NK-92 treated with Interleukin-12 subunit alpha and Interleukin-12 subunit beta, amount 100 ng/mL, for 24 hours (cell line): ENCODE measurements around the gene FAM114A1.

ENCODE experiments used
- DNase-seq: peaks from one replicate; lab custom pipeline; 2025; lab: John Stamatoyannopoulos, UW

FAM114A1 gene

GRCh38 chr4:38859501-38859900 is 8.1 kb upstream of the FAM114A1 start:
- no peak for DNase-seq

DNA sequence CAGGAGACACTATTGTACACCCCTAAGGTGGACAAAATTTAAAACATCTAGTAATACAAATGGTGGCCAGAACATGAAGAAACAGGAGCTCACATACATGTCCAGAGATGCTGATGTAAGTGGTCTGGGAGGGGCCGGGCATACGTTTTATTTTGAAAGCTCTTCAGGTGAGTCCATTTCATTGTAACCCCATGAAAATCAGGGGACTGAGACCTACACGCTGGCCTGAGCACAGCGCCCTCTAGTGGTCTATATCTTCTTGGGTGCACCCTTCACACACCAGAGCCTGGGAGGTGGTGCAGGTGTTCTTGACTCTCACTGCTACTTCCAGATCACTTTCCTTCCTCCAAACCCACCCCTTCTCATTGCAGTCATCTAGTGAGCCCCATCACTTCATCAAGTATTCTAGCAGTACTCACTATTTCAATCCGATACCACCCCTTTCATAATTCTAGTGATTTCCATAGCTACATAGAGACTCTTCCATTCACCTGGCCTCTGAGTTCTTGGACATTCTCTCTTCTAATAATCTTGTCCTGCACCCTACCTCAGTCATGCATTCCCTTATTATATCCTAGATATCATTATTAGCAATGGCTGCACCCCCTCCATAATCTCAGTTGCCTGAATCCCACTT is 6.7 kb upstream of the FAM114A1 start:
- DNase-seq, result peak; percentile 32

- no peak for DNase-seq
These were observed 5.8 kb upstream of the FAM114A1 start for GRCh38 chr4:38861791-38862190.

DNA sequence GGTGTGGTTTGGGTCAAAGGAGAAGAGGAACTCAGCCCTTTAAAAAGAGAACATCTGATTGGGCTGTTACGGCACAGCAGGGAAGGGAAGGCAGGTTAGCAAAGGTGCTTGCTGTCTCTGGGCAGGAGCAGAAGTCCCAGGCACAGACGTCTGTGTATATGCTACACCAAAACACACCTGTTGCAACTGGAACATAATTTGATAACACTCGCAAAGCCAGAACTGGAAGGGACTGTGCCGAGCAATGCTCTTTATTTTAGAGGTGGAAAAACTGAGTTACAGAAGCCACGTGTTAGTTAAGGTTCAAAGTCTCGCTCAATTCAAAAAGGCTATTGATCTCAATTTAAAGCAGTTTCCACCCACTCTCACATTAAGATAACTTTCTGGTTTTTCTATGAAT is 2.2 kb upstream of the FAM114A1 start:
- DNase-seq, result no peak

DNA sequence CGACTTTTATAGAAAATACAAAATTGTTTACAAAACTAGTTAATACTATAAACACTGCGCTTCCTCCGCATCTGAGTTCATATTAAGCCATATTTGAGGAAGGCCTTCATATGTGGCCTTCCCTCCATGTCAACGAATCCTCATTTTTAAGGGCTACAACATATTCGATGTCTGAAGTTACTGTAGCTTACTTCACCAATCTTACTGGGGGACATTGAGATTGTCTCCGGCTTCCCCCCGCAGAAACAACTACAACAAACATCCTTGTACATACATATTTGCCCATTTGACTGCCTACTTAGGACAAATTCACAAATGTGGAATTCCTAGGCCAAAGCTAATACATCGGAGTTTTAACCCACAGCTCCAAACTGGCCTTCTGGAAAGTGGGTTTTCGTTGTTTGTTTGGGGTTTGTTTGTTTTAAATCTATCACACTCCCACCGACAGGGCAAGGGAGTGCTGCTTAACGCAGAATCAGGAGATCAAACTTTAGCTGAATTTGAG is 581 bp upstream of the FAM114A1 start:
- no peak for DNase-seq

GRCh38 chr4:38868059-38868960 is 704 bp downstream of the FAM114A1 start:
- DNase-seq, result no peak

DNA sequence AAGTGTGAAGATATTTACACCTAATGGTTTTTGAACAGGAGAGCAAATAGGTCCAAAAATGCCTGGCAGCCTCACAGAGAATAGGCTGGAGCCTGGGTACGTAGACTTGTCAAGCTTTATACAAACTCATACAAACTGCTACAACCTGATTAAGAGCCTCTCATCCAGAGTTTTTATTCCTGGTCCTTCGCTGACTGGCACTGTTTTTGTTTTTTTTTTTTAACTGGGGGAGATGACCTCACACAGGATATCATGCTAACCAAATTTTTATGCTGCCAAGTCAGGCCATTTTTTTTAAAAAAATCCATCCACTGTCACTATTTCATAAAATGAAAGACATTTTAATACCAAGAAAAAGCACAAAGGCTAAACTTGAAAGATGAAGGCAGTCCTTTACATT is 1.9 kb downstream of the FAM114A1 start:
- no peak for DNase-seq

DNA sequence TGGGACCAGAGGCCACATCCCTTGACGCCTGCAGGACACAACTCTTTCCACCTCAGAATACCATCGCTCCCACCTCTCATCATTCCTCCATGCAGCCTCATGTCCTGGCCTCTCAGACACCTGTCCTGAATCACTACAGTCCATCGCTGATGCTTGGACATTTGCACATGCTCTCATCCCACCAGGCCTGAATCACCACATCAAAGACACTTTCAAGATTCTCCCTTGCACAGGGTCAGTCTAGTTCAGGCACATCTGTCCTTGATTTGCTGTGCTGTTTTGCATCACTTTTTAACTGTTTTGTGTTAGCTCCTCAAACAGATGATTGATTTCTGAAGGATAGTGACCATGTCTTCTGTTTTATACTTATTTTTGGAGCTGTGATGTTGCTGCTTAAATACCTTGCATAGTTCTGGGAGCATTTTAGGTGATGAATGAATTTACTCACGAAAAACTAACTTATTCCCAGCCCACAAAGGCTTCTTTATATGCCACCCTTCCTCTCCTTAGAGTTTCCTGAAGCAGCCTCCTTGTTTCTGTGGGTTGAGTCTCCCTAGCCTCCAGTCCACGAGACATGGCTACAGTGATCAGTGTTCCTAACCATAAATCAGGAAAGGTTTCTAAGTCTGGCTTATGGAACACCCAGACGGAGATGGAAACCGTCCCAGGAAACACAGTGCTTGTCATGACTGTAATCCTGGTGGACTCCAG is 2.6 kb downstream of the FAM114A1 start:
- no peak for DNase-seq

GRCh38 chr4:38871593-38871992 is 4.0 kb downstream of the FAM114A1 start:
- no peak for DNase-seq

DNA sequence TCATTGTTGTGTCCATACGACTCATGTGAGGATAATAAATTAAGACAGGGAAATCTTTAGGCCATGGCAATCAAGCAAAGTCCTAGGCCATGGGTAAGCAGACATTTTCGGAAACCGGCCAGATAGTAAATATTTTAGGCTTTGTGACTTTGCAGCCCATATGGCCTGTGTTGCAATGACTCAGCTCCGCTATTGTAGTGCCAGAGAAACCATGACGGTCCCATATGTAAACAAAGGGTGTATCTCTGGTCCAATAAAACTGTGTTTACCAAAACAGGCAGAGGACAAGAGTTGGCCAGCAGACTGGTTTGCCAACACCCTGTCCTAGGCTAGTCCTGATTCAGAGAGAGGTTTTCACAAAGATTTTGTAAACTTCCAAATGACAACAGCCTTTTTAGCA is 5.0 kb downstream of the FAM114A1 start:
- DNase-seq, result no peak

GRCh38 chr4:38873290-38873944 is 5.8 kb downstream of the FAM114A1 start:
- no peak for DNase-seq

GRCh38 chr4:38876636-38877035 is 9.0 kb downstream of the FAM114A1 start:
- DNase-seq, result no peak

DNA sequence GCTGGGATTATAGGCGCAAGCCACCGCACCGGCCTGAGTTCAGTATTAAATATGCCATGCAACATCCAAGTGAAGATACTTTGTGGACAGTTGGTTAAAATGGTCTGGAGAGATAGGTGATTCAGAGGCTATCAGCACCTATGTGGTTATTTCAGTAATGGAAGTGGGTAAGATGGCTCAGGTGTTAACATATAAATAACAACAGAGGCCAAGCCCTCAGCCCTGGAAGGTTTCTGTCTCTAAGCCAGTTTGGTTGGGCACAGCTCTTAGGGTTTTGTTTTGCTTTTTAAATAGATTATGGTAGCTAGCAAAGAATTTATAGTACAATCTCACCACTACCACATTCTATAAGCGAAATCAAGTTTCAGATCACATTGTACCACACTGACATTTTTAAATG is 16.6 kb downstream of the FAM114A1 start:
- DNase-seq, result no peak

DNA sequence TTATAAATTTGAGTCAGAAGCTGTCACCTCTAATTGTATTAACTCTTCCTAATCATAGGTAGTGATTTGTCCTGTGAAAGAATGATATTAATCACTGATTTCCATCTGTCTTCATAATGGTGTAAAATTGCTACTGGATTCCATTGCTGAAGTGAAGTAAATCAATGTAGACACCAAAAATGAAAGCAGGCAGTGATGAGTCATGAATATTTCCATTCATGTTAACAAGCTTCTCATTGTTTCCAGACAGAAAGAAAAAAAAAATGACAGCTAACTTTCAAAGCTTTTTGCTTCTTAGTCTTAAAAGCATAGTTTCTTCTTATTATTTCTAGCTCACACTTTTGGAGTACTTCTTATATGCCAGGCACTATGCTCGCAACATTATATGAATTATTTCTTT is 21.5 kb downstream of the FAM114A1 start:
- DNase-seq, result no peak

DNA sequence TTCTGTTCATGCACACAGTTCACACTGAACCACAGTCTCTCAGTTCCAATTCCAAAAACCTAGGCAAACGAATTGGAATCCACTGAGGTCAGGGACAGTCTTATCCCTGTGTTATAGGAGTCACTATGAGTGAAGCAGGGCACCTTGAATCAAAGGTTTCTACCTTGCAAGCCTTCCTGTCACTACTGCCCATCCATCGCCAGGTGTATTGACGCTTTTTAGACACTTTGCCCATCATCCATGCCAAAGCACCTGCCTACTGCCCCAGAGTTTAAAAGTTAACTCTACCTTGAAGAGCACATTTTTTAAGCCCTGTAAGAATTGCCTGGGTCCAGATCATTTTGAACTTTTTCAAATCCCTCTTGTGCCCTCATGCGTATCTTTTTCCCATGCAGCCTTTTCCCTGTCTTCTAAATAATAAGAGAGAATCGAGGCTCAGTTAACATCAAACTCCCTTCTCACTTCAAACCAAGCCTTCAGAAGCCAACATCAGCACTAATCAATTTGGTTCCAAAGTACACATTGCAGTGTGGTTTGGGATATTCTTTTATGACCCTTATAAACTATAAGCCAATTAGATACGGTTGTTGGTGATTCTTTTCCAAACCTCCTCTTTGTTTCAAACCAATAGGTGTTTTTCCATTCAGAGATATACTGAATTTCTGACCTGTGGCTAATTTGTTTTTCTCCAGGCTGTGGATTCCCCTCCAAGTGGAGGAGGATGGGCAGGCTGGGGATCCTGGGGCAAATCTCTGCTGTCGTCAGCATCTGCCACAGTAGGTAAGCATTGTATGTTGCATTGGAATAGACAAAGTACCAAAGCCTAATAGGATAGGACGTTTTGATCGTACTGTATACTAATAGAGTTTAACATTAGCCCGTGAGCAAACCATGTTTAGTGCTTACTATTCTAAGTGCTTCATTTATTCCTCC is 23.7 kb downstream of the FAM114A1 start:
- DNase-seq, result no peak

- DNase-seq, result no peak
These were observed 26.8 kb downstream of the FAM114A1 start for GRCh38 chr4:38894322-38894982.

- DNase-seq, result no peak
These were observed 29.3 kb downstream of the FAM114A1 start for GRCh38 chr4:38896940-38897339.

GRCh38 chr4:38898245-38898644 is 30.6 kb downstream of the FAM114A1 start:
- no peak for DNase-seq

DNA sequence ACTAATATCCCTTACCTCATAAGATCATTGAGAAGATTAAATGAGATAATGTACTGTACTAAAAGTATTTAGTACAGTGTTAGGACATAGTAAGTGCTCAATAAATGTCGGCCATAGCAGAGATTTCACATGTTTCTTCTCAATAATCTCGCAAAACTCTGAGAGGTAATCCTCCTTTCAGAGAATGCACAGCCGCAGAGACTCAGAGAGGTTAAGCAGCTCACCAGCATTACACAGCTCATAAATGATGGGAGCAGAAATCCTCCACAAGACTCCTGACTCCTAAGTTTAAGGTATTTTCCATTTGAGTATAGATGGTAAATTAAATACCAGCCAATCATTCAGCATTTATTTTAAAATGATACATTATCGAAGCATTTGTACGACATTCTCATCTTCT is 34.6 kb downstream of the FAM114A1 start:
- no peak for DNase-seq

DNA sequence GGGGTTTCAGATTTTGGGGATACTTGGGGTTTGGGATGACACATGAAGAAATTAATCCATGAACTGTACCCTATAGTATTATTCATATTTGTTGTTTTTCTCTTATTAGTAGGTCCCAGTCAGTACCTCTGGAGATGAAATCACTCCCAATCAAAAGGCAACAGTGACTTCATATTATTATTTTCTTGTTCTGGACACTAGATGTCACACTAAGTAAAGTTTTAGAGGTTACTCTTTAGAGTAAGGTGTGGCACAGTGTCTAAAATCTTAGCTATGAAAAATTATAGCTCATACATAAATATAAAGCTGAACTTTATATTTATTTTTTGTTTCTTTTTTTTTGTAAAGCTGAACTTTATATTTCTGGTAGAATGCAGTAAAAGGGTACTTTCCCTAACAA is 35.1 kb downstream of the FAM114A1 start:
- DNase-seq, result no peak
